ENCODE measurements around the gene CASS4.

DNA sequence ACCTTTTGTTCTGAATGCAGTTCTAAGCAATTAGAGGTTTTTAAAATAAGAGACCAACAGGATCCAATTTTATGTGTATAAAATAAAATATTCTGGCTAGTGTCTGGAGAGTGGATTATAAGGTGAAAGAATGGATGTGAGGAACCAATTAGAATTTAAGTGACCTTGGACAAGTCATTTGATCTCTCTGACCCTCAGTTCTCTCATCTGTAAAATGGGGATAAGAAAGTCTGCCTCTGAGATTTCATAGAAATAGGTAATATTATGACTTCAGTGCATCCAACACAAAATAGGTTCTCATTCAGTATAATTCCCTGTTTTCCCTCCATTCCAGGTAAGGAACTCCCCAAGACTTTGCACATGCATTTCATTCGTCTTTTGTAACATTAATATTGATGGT lies 18.9 kb downstream of the CASS4 start:
- TF ChIP-seq, protein P1, sequence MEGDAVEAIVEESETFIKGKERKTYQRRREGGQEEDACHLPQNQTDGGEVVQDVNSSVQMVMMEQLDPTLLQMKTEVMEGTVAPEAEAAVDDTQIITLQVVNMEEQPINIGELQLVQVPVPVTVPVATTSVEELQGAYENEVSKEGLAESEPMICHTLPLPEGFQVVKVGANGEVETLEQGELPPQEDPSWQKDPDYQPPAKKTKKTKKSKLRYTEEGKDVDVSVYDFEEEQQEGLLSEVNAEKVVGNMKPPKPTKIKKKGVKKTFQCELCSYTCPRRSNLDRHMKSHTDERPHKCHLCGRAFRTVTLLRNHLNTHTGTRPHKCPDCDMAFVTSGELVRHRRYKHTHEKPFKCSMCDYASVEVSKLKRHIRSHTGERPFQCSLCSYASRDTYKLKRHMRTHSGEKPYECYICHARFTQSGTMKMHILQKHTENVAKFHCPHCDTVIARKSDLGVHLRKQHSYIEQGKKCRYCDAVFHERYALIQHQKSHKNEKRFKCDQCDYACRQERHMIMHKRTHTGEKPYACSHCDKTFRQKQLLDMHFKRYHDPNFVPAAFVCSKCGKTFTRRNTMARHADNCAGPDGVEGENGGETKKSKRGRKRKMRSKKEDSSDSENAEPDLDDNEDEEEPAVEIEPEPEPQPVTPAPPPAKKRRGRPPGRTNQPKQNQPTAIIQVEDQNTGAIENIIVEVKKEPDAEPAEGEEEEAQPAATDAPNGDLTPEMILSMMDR (IDR thresholded peaks at IDR 0.05): no peak
- TF ChIP-seq ZFX (IDR thresholded peaks at IDR 0.05; ENCODE audit: borderline replicate concordance): no peak

Data from 22Rv1 (cell line).